Activated CD4-positive, alpha-beta memory T cell treated with anti-CD3 and anti-CD28 coated beads for 36 hours (primary cell): ENCODE data around the gene CEP131. TPM values are rescaled to one million over a fixed set of nuclear protein-coding genes. Genes with fewer than 3 reads are reported as not detected.

Experiments used
- CTCF ChIA-PET: fragments of 350-600 bp; sonication (Branson Sonifier 250); formaldehyde crosslinking; loops from one replicate; lab custom pipeline; 2021; ENCODE audit warnings: antibody characterized with exemption, inconsistent platforms; lab: Charles Lee
- POLR2A ChIA-PET: fragments of 350-600 bp; sonication (Branson Sonifier 250); formaldehyde crosslinking; loops from one replicate; lab custom pipeline; 2021; ENCODE audit warnings: antibody characterized with exemption; lab: Charles Lee
- DNase-seq: peaks from one replicate; pipeline ENCODE4 v3.0.0-alpha.2; 2020
- H3K27ac Mint-ChIP-seq: one replicate; pipeline ENCODE4 v1.8.0; 2021; ENCODE audit warnings: mixed read lengths
- H3K27me3 Mint-ChIP-seq: one replicate; pipeline ENCODE4 v1.8.0; 2021; ENCODE audit warnings: mixed read lengths
- H3K36me3 Mint-ChIP-seq: one replicate; pipeline ENCODE4 v1.8.0; 2021; ENCODE audit warnings: mixed read lengths
- H3K4me1 Mint-ChIP-seq: one replicate; pipeline ENCODE4 v1.8.0; 2021; ENCODE audit warnings: low read depth, mixed read lengths
- H3K4me3 Mint-ChIP-seq: one replicate; pipeline ENCODE4 v1.8.0; 2021; ENCODE audit warnings: mild to moderate bottlenecking, mixed read lengths
- H3K9me3 Mint-ChIP-seq: one replicate; pipeline ENCODE4 v1.8.0; 2021; ENCODE audit warnings: mixed read lengths
- intact Hi-C: fragments of 100-400 bp; cut with micrococcal nuclease; formaldehyde crosslinking; loops from one replicate; pipeline ENCODE4 v1.15.1; 2023
- total RNA-seq, 2 experiments: library from RNA; stranded (reverse); gene quantifications; one replicate each; pipeline ENCODE4 v1.2.3, GENCODE V29; 2021

Gene CEP131
- total RNA-seq, 2 experiments from 2014 or later = 11.1 to 11.3 TPM

GRCh38 chr17:81173052-81173761, 49.6 kb downstream of the CEP131 start:
- POLR2A ChIA-PET = no interaction called here
- DNase-seq = no peak
- intact Hi-C loops = no loop called here
- Mint-ChIP-seq H3K4me1 (no peaks in the 10 kb centered on the region), H3K27ac (no peak overlapping the region), H3K9me3 (peaks cover 5% of the 10 kb centered on the region), H3K27me3 (no peaks in the 10 kb centered on the region), H3K36me3 (no peaks in the 10 kb centered on the region), H3K4me3 (no peak overlapping the region)
- CTCF ChIA-PET = no interaction called here

GRCh38 chr17:81171941-81172340, 50.8 kb downstream of the CEP131 start:
- intact Hi-C loops = no loop called here
- Mint-ChIP-seq H3K9me3 (peaks cover 5% of the 10 kb centered on the region), H3K36me3 (no peaks in the 10 kb centered on the region), H3K4me3 (no peak overlapping the region), H3K27ac (no peak overlapping the region), H3K4me1 (no peaks in the 10 kb centered on the region), H3K27me3 (peaks cover 4% of the 10 kb centered on the region)
- ChIA-PET POLR2A (no interaction called here), CTCF (no interaction called here)
- DNase-seq = no peak

- POLR2A ChIA-PET = no interaction called here
- H3K9me3 Mint-ChIP-seq = peaks cover 5% of the 10 kb centered on the region
- DNase-seq = no peak
- CTCF ChIA-PET = no interaction called here
- H3K36me3 Mint-ChIP-seq = no peaks in the 10 kb centered on the region
- no peak overlapping the region for H3K4me3 Mint-ChIP-seq
- H3K27ac Mint-ChIP-seq = no peak overlapping the region
- no peaks in the 10 kb centered on the region for H3K4me1 Mint-ChIP-seq
- intact Hi-C loops = no loop called here
- H3K27me3 Mint-ChIP-seq = peaks cover 4% of the 10 kb centered on the region
Observed at GRCh38 chr17:81170727-81171494, 51.9 kb downstream of the CEP131 start.

- Mint-ChIP-seq H3K4me1 (no peaks in the 10 kb centered on the region), H3K36me3 (no peaks in the 10 kb centered on the region), H3K4me3 (no peak overlapping the region), H3K27ac (no peak overlapping the region), H3K9me3 (no peaks in the 10 kb centered on the region), H3K27me3 (peaks cover 5% of the 10 kb centered on the region)
- ChIA-PET CTCF (no interaction called here), POLR2A (no interaction called here)
- DNase-seq = no peak
- intact Hi-C loops = no loop called here
Observed at GRCh38 chr17:81169870-81170309, 52.9 kb downstream of the CEP131 start.

GRCh38 chr17:81167638-81168037, 55.1 kb downstream of the CEP131 start:
- no peak for DNase-seq
- Mint-ChIP-seq H3K36me3 (no peaks in the 10 kb centered on the region), H3K4me1 (no peaks in the 10 kb centered on the region), H3K27me3 (peaks cover 16% of the 10 kb centered on the region), H3K9me3 (no peaks in the 10 kb centered on the region), H3K4me3 (no peak overlapping the region), H3K27ac (no peak overlapping the region)
- ChIA-PET POLR2A (no interaction called here), CTCF (no interaction called here)
- intact Hi-C loops = no loop called here

GRCh38 chr17:81167194-81167524, 55.6 kb downstream of the CEP131 start:
- Mint-ChIP-seq H3K27me3 (peaks cover 16% of the 10 kb centered on the region), H3K4me1 (no peaks in the 10 kb centered on the region), H3K4me3 (no peak overlapping the region), H3K27ac (no peak overlapping the region), H3K36me3 (no peaks in the 10 kb centered on the region), H3K9me3 (no peaks in the 10 kb centered on the region)
- POLR2A ChIA-PET = no interaction called here
- no peak for DNase-seq
- CTCF ChIA-PET = no interaction called here
- intact Hi-C loops = no loop called here

- H3K9me3 Mint-ChIP-seq = no peaks in the 10 kb centered on the region
- H3K36me3 Mint-ChIP-seq = no peaks in the 10 kb centered on the region
- H3K27me3 Mint-ChIP-seq = peaks cover 20% of the 10 kb centered on the region
- intact Hi-C loops = no loop called here
- ChIA-PET CTCF (no interaction called here), POLR2A (no interaction called here)
- no peaks in the 10 kb centered on the region for H3K4me1 Mint-ChIP-seq
- DNase-seq = no peak
- no peak within 1 kb of the TSS for H3K4me3 Mint-ChIP-seq
- no peak within 1 kb of the TSS for H3K27ac Mint-ChIP-seq
Observed at GRCh38 chr17:81166033-81166492, 56.7 kb downstream of the CEP131 start, which contains the start of gene AATK. Gene AATK, minus strand, starts transcription at chr17:81166221. Its CDS starts 229 bp downstream, at chr17:81165992.

- ChIA-PET CTCF (no interaction called here), POLR2A (no interaction called here)
- no peak within 1 kb of the TSS for H3K4me3 Mint-ChIP-seq
- no peak for DNase-seq
- intact Hi-C loops = no loop called here
- no peaks in the 10 kb centered on the region for H3K4me1 Mint-ChIP-seq
- no peak within 1 kb of the TSS for H3K27ac Mint-ChIP-seq
- H3K9me3 Mint-ChIP-seq = no peaks in the 10 kb centered on the region
- H3K27me3 Mint-ChIP-seq = peaks cover 22% of the 10 kb centered on the region
- H3K36me3 Mint-ChIP-seq = no peaks in the 10 kb centered on the region
Observed at GRCh38 chr17:81165246-81166032, 57.3 kb downstream of the CEP131 start, which contains the start of gene PVALEF. Gene PVALEF, plus strand, starts transcription at chr17:81165507. Its CDS starts 15,720 bp downstream, at chr17:81181227.

- no peak for DNase-seq
- ChIA-PET CTCF (no interaction called here), POLR2A (no interaction called here)
- Mint-ChIP-seq H3K4me1 (no peaks in the 10 kb centered on the region), H3K36me3 (no peaks in the 10 kb centered on the region), H3K9me3 (no peaks in the 10 kb centered on the region), H3K4me3 (no peak overlapping the region), H3K27me3 (peaks cover 22% of the 10 kb centered on the region), H3K27ac (no peak overlapping the region)
- intact Hi-C loops = no loop called here
Observed at GRCh38 chr17:81164371-81165245, 58.2 kb downstream of the CEP131 start.

GRCh38 chr17:81163703-81164370, 58.9 kb downstream of the CEP131 start:
- no peak for DNase-seq
- intact Hi-C loops = no loop called here
- ChIA-PET CTCF (no interaction called here), POLR2A (no interaction called here)
- no peak overlapping the region for H3K27ac Mint-ChIP-seq
- no peaks in the 10 kb centered on the region for H3K4me1 Mint-ChIP-seq
- peaks cover 25% of the 10 kb centered on the region for H3K27me3 Mint-ChIP-seq
- no peaks in the 10 kb centered on the region for H3K9me3 Mint-ChIP-seq
- no peaks in the 10 kb centered on the region for H3K36me3 Mint-ChIP-seq
- H3K4me3 Mint-ChIP-seq = no peak overlapping the region

GRCh38 chr17:81163051-81163695, 59.6 kb downstream of the CEP131 start:
- CTCF ChIA-PET = no interaction called here
- Mint-ChIP-seq H3K4me3 (no peak overlapping the region), H3K27ac (no peak overlapping the region), H3K9me3 (no peaks in the 10 kb centered on the region), H3K4me1 (no peaks in the 10 kb centered on the region), H3K27me3 (peaks cover 25% of the 10 kb centered on the region), H3K36me3 (no peaks in the 10 kb centered on the region)
- DNase-seq = no peak
- POLR2A ChIA-PET = no interaction called here
- intact Hi-C loops = no loop called here
